Calu3 (cell line): ENCODE measurements around the gene CTCF. TPM values are rescaled to one million over a fixed set of nuclear protein-coding genes. Genes with fewer than 3 reads are reported as not detected.

Source experiments
- BruUV-seq: library from RNA; stranded (reverse); fragments of 400-500 nt; replicated peaks from 2 replicates; lab custom pipeline; 2021; lab: Mats Ljungman, UMichigan
- CTCF ChIA-PET: fragments of 300-600 bp; sonication (Branson Sonifier 250); formaldehyde crosslinking; loops from one replicate; lab custom pipeline; 2022; ENCODE audit warnings: antibody characterized with exemption; lab: Charles Lee
- DNase-seq: peaks from one replicate; pipeline ENCODE4 v3.0.0; 2022
- H3K27ac Mint-ChIP-seq: one replicate; pipeline ENCODE4 v1.8.0; 2022; ENCODE audit warnings: mixed read lengths; ENCODE audit not compliant: unreplicated experiment
- H3K27me3 Mint-ChIP-seq: one replicate; pipeline ENCODE4 v1.8.0; 2022; ENCODE audit warnings: mixed read lengths; ENCODE audit not compliant: unreplicated experiment
- H3K36me3 Mint-ChIP-seq: one replicate; pipeline ENCODE4 v1.8.0; 2022; ENCODE audit warnings: mild to moderate bottlenecking, moderate library complexity, mixed read lengths; ENCODE audit not compliant: insufficient read depth, unreplicated experiment
- H3K4me1 Mint-ChIP-seq: one replicate; pipeline ENCODE4 v1.8.0; 2022; ENCODE audit warnings: mild to moderate bottlenecking, low read depth, mixed read lengths; ENCODE audit not compliant: unreplicated experiment
- H3K4me3 Mint-ChIP-seq: one replicate; pipeline ENCODE4 v1.8.0; 2022; ENCODE audit warnings: mild to moderate bottlenecking, low read depth, moderate library complexity, mixed read lengths; ENCODE audit not compliant: unreplicated experiment
- H3K9me3 Mint-ChIP-seq: one replicate; pipeline ENCODE4 v1.8.0; 2022; ENCODE audit warnings: low read depth, mixed read lengths; ENCODE audit not compliant: unreplicated experiment
- intact Hi-C: fragments of 100-400 bp; cut with micrococcal nuclease; formaldehyde crosslinking; loops from one replicate; pipeline ENCODE4 v1.10.0; 2022; ENCODE audit not compliant: unreplicated experiment
- total RNA-seq: library from RNA; stranded (reverse); gene quantifications from 2 replicates; pipeline ENCODE4 v1.2.3, GENCODE V29; 2022
- TF ChIP-seq, protein P1 (sequence below): fragments of 200-600 bp; IDR thresholded peaks from one replicate; pipeline ENCODE4 v1.8.0; 2022; ENCODE audit warnings: antibody characterized with exemption; ENCODE audit not compliant: unreplicated experiment

CTCF gene
- total RNA-seq, 1 experiment from 2014 or later, result 52.1 TPM

DNA sequence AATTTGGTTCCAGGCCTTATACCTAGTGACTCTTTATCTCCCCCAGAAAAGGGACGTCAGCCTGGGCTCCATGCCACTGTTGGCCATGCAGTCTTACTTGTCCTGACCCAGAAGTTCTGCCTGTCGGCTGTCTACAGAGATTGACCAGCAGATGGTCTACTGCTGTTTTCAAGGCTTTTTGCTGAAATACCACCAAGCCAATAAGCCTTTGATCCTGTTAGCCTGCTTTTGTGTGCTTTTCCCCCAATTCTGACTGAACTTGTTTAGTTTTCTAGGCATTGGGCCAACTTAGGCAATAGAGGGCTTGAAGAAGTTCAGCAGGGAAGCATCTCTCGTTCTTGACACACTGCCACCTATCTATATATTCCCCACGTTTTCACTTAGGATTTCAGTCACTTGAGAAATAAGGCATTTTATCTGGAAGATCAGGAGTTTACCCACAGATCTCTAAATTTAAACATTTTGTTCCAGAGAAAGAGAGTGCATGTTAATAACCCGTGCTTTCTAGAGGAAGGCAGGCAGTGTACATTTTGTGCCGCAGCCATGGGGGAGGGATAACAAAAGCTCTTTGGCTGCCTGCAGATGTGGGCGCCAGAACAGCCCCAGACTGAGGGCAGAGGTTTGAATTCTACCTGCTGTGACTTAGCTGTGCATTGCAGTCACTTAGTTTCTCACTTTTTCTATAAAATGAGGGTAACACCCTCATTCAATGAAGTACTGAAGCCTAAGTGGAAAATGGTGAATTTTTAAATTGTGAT lies 70.3 kb downstream of the CTCF start:
- no peak overlapping the region for H3K27ac Mint-ChIP-seq
- DNase-seq, result no peak
- TF ChIP-seq, protein P1, sequence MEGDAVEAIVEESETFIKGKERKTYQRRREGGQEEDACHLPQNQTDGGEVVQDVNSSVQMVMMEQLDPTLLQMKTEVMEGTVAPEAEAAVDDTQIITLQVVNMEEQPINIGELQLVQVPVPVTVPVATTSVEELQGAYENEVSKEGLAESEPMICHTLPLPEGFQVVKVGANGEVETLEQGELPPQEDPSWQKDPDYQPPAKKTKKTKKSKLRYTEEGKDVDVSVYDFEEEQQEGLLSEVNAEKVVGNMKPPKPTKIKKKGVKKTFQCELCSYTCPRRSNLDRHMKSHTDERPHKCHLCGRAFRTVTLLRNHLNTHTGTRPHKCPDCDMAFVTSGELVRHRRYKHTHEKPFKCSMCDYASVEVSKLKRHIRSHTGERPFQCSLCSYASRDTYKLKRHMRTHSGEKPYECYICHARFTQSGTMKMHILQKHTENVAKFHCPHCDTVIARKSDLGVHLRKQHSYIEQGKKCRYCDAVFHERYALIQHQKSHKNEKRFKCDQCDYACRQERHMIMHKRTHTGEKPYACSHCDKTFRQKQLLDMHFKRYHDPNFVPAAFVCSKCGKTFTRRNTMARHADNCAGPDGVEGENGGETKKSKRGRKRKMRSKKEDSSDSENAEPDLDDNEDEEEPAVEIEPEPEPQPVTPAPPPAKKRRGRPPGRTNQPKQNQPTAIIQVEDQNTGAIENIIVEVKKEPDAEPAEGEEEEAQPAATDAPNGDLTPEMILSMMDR, result no peak
- H3K4me3 Mint-ChIP-seq, result no peak overlapping the region
- intact Hi-C loops, result no loop called here
- no peaks in the 10 kb centered on the region for H3K9me3 Mint-ChIP-seq
- no peaks in the 10 kb centered on the region for H3K4me1 Mint-ChIP-seq
- BruUV-seq, result no TSS peak
- CTCF ChIA-PET, result interaction anchor here (0.6 kb wide), 1 partner anchor 297 kb away, joined by 3 read pairs; no protein-coding TSS in a partner anchor
- no peaks in the 10 kb centered on the region for H3K27me3 Mint-ChIP-seq
- peaks cover 79% of the 10 kb centered on the region for H3K36me3 Mint-ChIP-seq

GRCh38 chr16:67636713-67637112 lies 74.4 kb downstream of the CTCF start:
- Mint-ChIP-seq H3K27ac (no peak overlapping the region), H3K36me3 (peaks cover 44% of the 10 kb centered on the region), H3K4me3 (no peak overlapping the region), H3K9me3 (no peaks in the 10 kb centered on the region), H3K4me1 (no peaks in the 10 kb centered on the region), H3K27me3 (no peaks in the 10 kb centered on the region)
- intact Hi-C loops, result no loop called here
- CTCF ChIA-PET, result no interaction called here
- no peak for DNase-seq
- BruUV-seq, result no TSS peak
- TF ChIP-seq, protein P1, result no peak

DNA sequence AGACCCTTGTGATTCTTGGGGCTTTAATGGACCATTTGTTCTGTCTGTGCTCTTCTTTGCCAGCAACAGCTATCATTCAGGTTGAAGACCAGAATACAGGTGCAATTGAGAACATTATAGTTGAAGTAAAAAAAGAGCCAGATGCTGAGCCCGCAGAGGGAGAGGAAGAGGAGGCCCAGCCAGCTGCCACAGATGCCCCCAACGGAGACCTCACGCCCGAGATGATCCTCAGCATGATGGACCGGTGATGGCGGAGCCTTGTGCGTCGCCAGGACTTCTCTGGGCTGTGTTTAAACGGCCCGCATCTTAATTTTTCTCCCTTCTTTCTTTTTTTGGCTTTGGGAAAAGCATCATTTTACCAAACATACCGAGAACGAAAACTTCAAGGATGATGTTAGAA lies 75.3 kb downstream of the CTCF start:
- peaks cover 37% of the 10 kb centered on the region for H3K36me3 Mint-ChIP-seq
- H3K27me3 Mint-ChIP-seq, result no peaks in the 10 kb centered on the region
- intact Hi-C loops, result no loop called here
- no peak overlapping the region for H3K27ac Mint-ChIP-seq
- H3K4me1 Mint-ChIP-seq, result no peaks in the 10 kb centered on the region
- H3K9me3 Mint-ChIP-seq, result no peaks in the 10 kb centered on the region
- TF ChIP-seq, protein P1, result no peak
- no peak for DNase-seq
- no peak overlapping the region for H3K4me3 Mint-ChIP-seq
- CTCF ChIA-PET, result no interaction called here
- no TSS peak for BruUV-seq

- intact Hi-C loops, result loop anchor here (5.0 kb wide), 1 partner anchor 80 kb away; the partner anchor contains the start of gene CTCF
- CTCF ChIA-PET, result interaction anchor here (0.6 kb wide), 1 partner anchor 123 kb away, joined by 3 read pairs; no protein-coding TSS in a partner anchor
- H3K36me3 Mint-ChIP-seq, result peaks cover 2% of the 10 kb centered on the region
- TF ChIP-seq, protein P1, result no peak
- no peak overlapping the region for H3K27ac Mint-ChIP-seq
- no peak overlapping the region for H3K4me3 Mint-ChIP-seq
- BruUV-seq, result no TSS peak
- no peak for DNase-seq
- H3K4me1 Mint-ChIP-seq, result no peaks in the 10 kb centered on the region
- no peaks in the 10 kb centered on the region for H3K9me3 Mint-ChIP-seq
- H3K27me3 Mint-ChIP-seq, result peaks cover 24% of the 10 kb centered on the region
Measured at GRCh38 chr16:67641779-67642708, 79.7 kb downstream of the CTCF start.
